IMR-90 (cell line): ENCODE data around the gene PRR5L. TPM values are rescaled to one million over a fixed set of nuclear protein-coding genes. Genes with fewer than 3 reads are reported as not detected.

ENCODE experiments used
- ATAC-seq: fragments of 200-7000 bp; cut with Tn5 transposase; 2 replicates; pipeline ENCODE4 v1.9.1; 2020; ENCODE audit warnings: low read depth, mild to moderate bottlenecking, moderate library complexity
- BruUV-seq: library from RNA; stranded (reverse); fragments of 400-500 nt; replicated peaks from 2 replicates; lab custom pipeline; 2021; lab: Mats Ljungman, UMichigan
- CTCF ChIA-PET: fragments of 300-600 bp; formaldehyde crosslinking; extraction: SDS; loops from one replicate; lab custom pipeline; 2021; ENCODE audit warnings: antibody characterized with exemption; lab: Yijun Ruan, JAX
- POLR2A ChIA-PET: fragments of 300-600 bp; sonication (Branson Sonifier 250); formaldehyde crosslinking; loops from one replicate; lab custom pipeline; 2022; ENCODE audit warnings: antibody characterized with exemption; ENCODE audit not compliant: unreplicated experiment; lab: Charles Lee
- DNase-seq: peaks from one replicate; pipeline ENCODE4 v3.0.0; 2013
- H2AFZ ChIP-seq: replicated peaks from 2 replicates; pipeline ENCODE3; 2013; ENCODE audit warnings: low read length, mild to moderate bottlenecking; ENCODE audit not compliant: poor library complexity
- H2AK5ac ChIP-seq: 2 replicates; pipeline ENCODE4 v1.6.1; 2013; ENCODE audit warnings: low read depth, low read length, inconsistent platforms
- H2AK9ac ChIP-seq: replicated peaks from 2 replicates; pipeline ENCODE3; 2013; ENCODE audit warnings: mild to moderate bottlenecking, low read depth, low read length, moderate library complexity; ENCODE audit not compliant: poor library complexity
- H2BK120ac ChIP-seq: 2 replicates; pipeline ENCODE4 v1.6.1; 2013; ENCODE audit warnings: low read depth, low read length, inconsistent platforms
- H2BK15ac ChIP-seq: 3 replicates; pipeline ENCODE4 v1.6.1; 2013; ENCODE audit warnings: low read depth, low read length, inconsistent platforms
- H2BK20ac ChIP-seq: 2 replicates; pipeline ENCODE4 v1.6.1; 2013; ENCODE audit warnings: low read depth, mild to moderate bottlenecking, inconsistent platforms, low read length, moderate library complexity
- H2BK5ac ChIP-seq: 2 replicates; pipeline ENCODE4 v1.6.1; 2013; ENCODE audit warnings: mild to moderate bottlenecking, low read depth, low read length, inconsistent platforms; ENCODE audit not compliant: poor library complexity, severe bottlenecking
- H3K14ac ChIP-seq: replicated peaks from 2 replicates; pipeline ENCODE4 v1.6.1; 2013; ENCODE audit warnings: low read depth, low read length, inconsistent platforms
- H3K18ac ChIP-seq: 2 replicates; pipeline ENCODE4 v1.6.1; 2013; ENCODE audit warnings: low read depth, low read length, control low read depth
- H3K23ac ChIP-seq: 2 replicates; pipeline ENCODE4 v1.6.1; 2013; ENCODE audit warnings: low read depth, low read length, inconsistent platforms
- H3K27ac ChIP-seq: 2 replicates; pipeline ENCODE4 v1.5.1; 2013; ENCODE audit warnings: mild to moderate bottlenecking, control low read depth, low read length; ENCODE audit not compliant: insufficient read depth
- H3K27me3 ChIP-seq: 2 replicates; pipeline ENCODE4 v1.6.1; 2013; ENCODE audit warnings: low read length; ENCODE audit not compliant: control insufficient read depth, insufficient read depth
- H3K36me3 ChIP-seq: 2 replicates; pipeline ENCODE4 v1.6.1; 2013; ENCODE audit warnings: low read length, mixed read lengths; ENCODE audit not compliant: control insufficient read depth, insufficient read depth
- H3K4ac ChIP-seq: 2 replicates; pipeline ENCODE4 v1.6.1; 2013; ENCODE audit warnings: low read depth, low read length, inconsistent platforms
- H3K4me1 ChIP-seq: 2 replicates; pipeline ENCODE4 v1.6.1; 2013; ENCODE audit warnings: low read length, mixed read lengths; ENCODE audit not compliant: control insufficient read depth, insufficient read depth
- H3K4me2 ChIP-seq: 2 replicates; pipeline ENCODE4 v1.6.1; 2013; ENCODE audit warnings: low read depth, mild to moderate bottlenecking, control low read depth, low read length, moderate library complexity
- H3K4me3 ChIP-seq: 2 replicates; pipeline ENCODE4 v1.5.1; 2013; ENCODE audit warnings: low read depth, mild to moderate bottlenecking, control low read depth, low read length, moderate library complexity; ENCODE audit not compliant: insufficient read depth
- H3K56ac ChIP-seq: 2 replicates; pipeline ENCODE4 v1.6.1; 2013; ENCODE audit warnings: low read length, inconsistent platforms; ENCODE audit not compliant: insufficient read depth; ENCODE audit errors: extremely low read depth
- H3K79me1 ChIP-seq, 2 experiments: 2 replicates each; pipeline ENCODE4 v1.6.1; 2013; ENCODE audit warnings: low read length in 2 of 2, inconsistent platforms in 1 of 2, low read depth in 1 of 2
- H3K9ac ChIP-seq: 2 replicates; pipeline ENCODE4 v1.6.1; 2013; ENCODE audit warnings: low read depth, low read length, control low read depth
- H3K9me1 ChIP-seq: 2 replicates; pipeline ENCODE4 v1.6.1; 2013; ENCODE audit warnings: low read length, inconsistent platforms; ENCODE audit not compliant: insufficient read depth
- H3K9me3 ChIP-seq: 2 replicates; pipeline ENCODE4 v1.6.1; 2013; ENCODE audit warnings: low read length; ENCODE audit not compliant: control insufficient read depth, insufficient read depth
- H4K20me1 ChIP-seq: 2 replicates; pipeline ENCODE4 v1.6.1; 2013; ENCODE audit warnings: low read length, inconsistent platforms; ENCODE audit not compliant: insufficient read depth
- H4K5ac ChIP-seq: 2 replicates; pipeline ENCODE4 v1.6.1; 2013; ENCODE audit warnings: mild to moderate bottlenecking, low read depth, low read length, control low read depth
- H4K8ac ChIP-seq, 2 experiments: 2 replicates each; pipeline ENCODE4 v1.6.1; 2013; ENCODE audit warnings: low read depth in 2 of 2, low read length in 2 of 2, control low read depth in 1 of 2, inconsistent platforms in 1 of 2
- H4K91ac ChIP-seq: 2 replicates; pipeline ENCODE4 v1.6.1; 2013; ENCODE audit warnings: low read depth, low read length, inconsistent platforms; ENCODE audit not compliant: insufficient read depth
- SMC3 ChIP-seq: fragments of 150-350 bp; IDR thresholded peaks from 2 replicates; pipeline ENCODE4 v1.6.1; 2016; ENCODE audit warnings: low read depth, mild to moderate bottlenecking, antibody characterized with exemption, low read length, moderate library complexity
- WGBS, 2 experiments: methylation state at CpG; one replicate each; pipeline versions ENCODE4 v1.1.5 to v1.1.7; 2013; ENCODE audit warnings: missing lambda C conversion rate in 2 of 2; ENCODE audit not compliant: insufficient read length in 1 of 2; ENCODE audit errors: extremely low coverage in 2 of 2; 5-methylcytosine and 5-hydroxymethylcytosine counted together
- dilution Hi-C: fragments of 300-500 bp; cut with HindIII; formaldehyde crosslinking; loops from one replicate; pipeline ENCODE4 v1.14.3; 2018; ENCODE audit warnings: low sequenced_read_pairs; ENCODE audit not compliant: unreplicated experiment
- in situ Hi-C: fragments of 300-500 bp; cut with MboI; formaldehyde crosslinking; loops from 3 replicates; pipeline ENCODE4 v1.14.3; 2019; ENCODE audit warnings: low sequenced_read_pairs, inconsistent platforms, mixed read lengths
- intact Hi-C: fragments of 100-400 bp; cut with micrococcal nuclease; formaldehyde crosslinking; loops from 2 replicates; pipeline ENCODE4 v1.10.0; 2022
- polyA plus RNA-seq, 3 experiments: library from polyadenylated mRNA; depleted of rRNA; stranded (reverse); fragments of >200 nt; gene quantifications; 2 replicates each; pipeline ENCODE4 v1.2.3, GENCODE V29; 2012; ENCODE audit warnings: low replicate concordance in 1 of 3
- total RNA-seq: library from RNA; depleted of rRNA; stranded (reverse); fragments of >200 nt; gene quantifications from 2 replicates; pipeline ENCODE4 v1.2.3, GENCODE V29; 2012
- TF ChIP-seq, protein P1 (sequence below): fragments of 150-350 bp; IDR thresholded peaks from 2 replicates; pipeline ENCODE4 v1.6.1; 2016; ENCODE audit warnings: low read depth, mild to moderate bottlenecking, low read length, moderate library complexity, borderline replicate concordance

The PRR5L gene
- total and polyA plus RNA-seq, 2 of the 4 experiments (the other 2 are of a cell fraction) = 2.9 to 3.6 TPM

DNA sequence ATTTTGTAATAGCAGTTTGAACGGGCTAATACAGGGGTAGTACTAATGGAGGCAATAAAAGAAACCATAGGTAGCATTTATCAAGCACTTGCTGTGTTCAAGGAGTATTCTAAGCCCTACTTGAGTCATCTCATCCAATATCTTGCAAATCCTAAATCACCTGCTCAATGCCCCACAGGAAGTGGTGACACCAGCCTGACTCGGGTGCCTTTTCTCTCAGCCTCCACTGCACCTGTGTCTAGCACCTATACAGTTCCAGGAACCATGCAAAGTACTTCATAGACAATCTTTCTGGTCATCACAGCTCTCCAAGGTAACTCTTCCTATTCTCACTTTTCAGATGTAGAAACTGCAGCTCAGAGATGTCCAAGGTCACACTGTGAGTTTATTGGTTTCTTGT, 98.0 kb downstream of the PRR5L start:
- Histone ChIP-seq H3K27ac (no peak overlapping the region), H3K9me1 (no peaks in the 10 kb centered on the region), H3K23ac (no peak overlapping the region), H2AK5ac (no peak overlapping the region), H2AK9ac (no peak overlapping the region), H4K8ac (no peak overlapping the region), H2BK20ac (no peak overlapping the region), H3K56ac (no peak overlapping the region), H4K20me1 (no peaks in the 10 kb centered on the region), H3K4ac (no peak overlapping the region), H3K9ac (no peak overlapping the region), H3K9me3 (no peaks in the 10 kb centered on the region), H3K36me3 (no peaks in the 10 kb centered on the region), H2BK120ac (no peak overlapping the region), H3K4me1 (no peaks in the 10 kb centered on the region), H4K5ac (no peak overlapping the region), H3K79me1 (peaks cover 3 to 7% of the 10 kb centered on the region in 2 experiments; a peak in 1 of 4 replicates), H3K4me3 (no peak overlapping the region), H3K14ac (no peak overlapping the region), H2BK5ac (no peak overlapping the region), H3K27me3 (no peaks in the 10 kb centered on the region), H4K91ac (no peak overlapping the region), H2AFZ (no peak overlapping the region), H2BK15ac (no peak overlapping the region), H3K18ac (no peak overlapping the region), H3K4me2 (no peak overlapping the region)
- no TSS peak for BruUV-seq
- WGBS, 2 experiments = 100% methylated on average over 1 of the region's 2 CpGs; no CpG with 5 or more reads in 1 of the 2 experiments
- intact Hi-C loops (no loop called here), in situ Hi-C loops (no loop called here), dilution Hi-C loops (no loop called here)
- POLR2A ChIA-PET = no interaction called here
- TF ChIP-seq, protein P1, sequence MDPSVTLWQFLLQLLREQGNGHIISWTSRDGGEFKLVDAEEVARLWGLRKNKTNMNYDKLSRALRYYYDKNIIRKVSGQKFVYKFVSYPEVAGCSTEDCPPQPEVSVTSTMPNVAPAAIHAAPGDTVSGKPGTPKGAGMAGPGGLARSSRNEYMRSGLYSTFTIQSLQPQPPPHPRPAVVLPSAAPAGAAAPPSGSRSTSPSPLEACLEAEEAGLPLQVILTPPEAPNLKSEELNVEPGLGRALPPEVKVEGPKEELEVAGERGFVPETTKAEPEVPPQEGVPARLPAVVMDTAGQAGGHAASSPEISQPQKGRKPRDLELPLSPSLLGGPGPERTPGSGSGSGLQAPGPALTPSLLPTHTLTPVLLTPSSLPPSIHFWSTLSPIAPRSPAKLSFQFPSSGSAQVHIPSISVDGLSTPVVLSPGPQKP = no peak
- no peak for TF ChIP-seq SMC3
- CTCF ChIA-PET = no interaction called here
- DNase-seq (no peak), ATAC-seq (no peak)
